Loucy (cell line): ENCODE measurements around the gene HYOU1.

Experiments used
- EZH2phosphoT487 ChIP-seq: fragments of 200-600 bp; IDR thresholded peaks from 2 replicates; pipeline ENCODE4 v1.6.1; 2018; ENCODE audit warnings: antibody characterized with exemption, mild to moderate bottlenecking, moderate library complexity, borderline replicate concordance
- TF ChIP-seq, protein P1 (sequence below): fragments of 200-600 bp; sonication (generic); conservative IDR thresholded peaks from 2 replicates; pipeline ENCODE4 v1.5.1; 2014; ENCODE audit warnings: mild to moderate bottlenecking, antibody characterized with exemption, low read length

DNA sequence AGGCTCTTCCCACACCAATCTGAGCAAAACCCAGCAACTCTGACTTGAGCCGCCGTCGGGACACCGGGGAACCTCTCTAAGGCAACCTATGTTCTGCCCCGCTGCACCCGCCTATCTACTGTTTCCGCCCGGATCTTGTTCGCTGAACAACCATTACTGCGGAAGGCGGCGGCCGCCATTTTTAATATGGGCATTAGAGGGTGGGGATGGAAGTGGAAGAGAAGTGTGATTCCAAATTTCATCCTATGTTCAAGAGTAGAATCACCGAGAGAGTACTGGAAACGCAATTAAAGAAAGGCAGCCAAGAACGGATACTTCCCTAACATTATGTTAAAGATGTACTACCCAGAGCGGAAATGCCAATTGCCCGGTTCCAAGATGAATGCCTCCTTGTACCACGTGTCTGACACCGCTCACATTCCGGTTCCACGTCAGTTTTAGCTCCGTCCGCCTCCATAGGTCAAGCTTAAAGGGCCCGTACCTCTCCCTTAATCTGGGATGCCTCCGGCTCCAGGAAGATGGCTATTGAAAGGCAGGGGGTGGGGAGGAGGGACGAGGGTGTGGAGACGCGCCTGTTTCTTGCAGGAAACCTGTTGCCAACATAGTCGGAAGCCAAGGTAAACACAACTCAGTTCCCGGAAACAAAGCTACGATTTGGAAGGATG is 44.9 kb upstream of the HYOU1 start, which contains the start of gene DPAGT1:
- TF ChIP-seq, protein P1, sequence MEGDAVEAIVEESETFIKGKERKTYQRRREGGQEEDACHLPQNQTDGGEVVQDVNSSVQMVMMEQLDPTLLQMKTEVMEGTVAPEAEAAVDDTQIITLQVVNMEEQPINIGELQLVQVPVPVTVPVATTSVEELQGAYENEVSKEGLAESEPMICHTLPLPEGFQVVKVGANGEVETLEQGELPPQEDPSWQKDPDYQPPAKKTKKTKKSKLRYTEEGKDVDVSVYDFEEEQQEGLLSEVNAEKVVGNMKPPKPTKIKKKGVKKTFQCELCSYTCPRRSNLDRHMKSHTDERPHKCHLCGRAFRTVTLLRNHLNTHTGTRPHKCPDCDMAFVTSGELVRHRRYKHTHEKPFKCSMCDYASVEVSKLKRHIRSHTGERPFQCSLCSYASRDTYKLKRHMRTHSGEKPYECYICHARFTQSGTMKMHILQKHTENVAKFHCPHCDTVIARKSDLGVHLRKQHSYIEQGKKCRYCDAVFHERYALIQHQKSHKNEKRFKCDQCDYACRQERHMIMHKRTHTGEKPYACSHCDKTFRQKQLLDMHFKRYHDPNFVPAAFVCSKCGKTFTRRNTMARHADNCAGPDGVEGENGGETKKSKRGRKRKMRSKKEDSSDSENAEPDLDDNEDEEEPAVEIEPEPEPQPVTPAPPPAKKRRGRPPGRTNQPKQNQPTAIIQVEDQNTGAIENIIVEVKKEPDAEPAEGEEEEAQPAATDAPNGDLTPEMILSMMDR: no peak
- TF ChIP-seq EZH2phosphoT487: no peak
